ENCODE data around the gene WIF1.

The WIF1 gene, protein sequence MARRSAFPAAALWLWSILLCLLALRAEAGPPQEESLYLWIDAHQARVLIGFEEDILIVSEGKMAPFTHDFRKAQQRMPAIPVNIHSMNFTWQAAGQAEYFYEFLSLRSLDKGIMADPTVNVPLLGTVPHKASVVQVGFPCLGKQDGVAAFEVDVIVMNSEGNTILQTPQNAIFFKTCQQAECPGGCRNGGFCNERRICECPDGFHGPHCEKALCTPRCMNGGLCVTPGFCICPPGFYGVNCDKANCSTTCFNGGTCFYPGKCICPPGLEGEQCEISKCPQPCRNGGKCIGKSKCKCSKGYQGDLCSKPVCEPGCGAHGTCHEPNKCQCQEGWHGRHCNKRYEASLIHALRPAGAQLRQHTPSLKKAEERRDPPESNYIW

DNA sequence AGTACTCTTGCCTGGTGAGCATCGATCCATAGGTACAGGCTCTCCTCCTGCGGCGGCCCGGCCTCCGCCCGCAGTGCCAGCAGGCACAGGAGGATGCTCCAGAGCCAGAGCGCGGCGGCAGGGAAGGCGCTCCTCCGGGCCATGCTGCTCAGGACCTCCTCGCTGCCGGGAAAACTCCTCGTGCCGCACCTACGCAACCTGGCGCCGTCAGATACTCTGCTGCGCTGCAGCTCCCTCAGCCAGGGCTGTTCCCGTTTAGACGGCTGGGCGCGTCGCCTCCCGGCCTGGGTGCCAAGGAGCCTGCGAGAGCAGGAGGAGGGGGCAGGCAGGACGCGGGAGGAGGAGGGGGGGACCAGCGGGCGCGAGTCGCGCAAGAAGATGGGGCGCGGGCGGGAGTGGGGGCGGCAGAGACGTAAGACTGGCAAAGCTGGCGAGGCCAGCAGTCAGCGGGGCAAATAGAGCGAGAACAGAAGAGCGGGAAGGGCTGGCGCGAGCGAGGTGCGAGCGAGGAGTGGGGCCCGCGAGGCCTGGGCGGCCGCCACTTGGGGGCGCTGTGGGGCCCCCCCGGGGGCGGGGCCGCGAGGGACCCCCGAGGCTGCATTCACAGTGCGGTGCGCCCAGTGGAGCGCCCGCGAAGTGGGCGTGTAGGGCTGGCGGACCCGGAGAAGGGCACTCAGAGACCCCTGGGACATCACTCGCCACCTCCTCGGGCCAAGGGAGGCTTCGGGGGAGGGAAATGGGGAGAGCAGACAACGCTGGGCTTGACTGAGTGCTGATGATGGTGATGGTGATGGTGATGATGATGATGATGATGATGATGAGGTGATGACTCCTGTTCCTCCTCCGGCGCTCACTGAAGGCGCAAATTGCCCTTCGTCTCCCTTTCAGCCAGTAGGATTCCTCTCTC, at the start of gene WIF1:
WIF1 (minus strand) TSS at position 257 of the 907 bp plus-strand sequence; CDS start at position 143, 114 bp downstream.
- DNase-seq (ENCODE audit: low read depth) = peak; percentile 35
- H3K4me3 ChIP-seq (ENCODE audit: low read length) = no peak within 1 kb of the TSS
- TF ChIP-seq, protein P1, sequence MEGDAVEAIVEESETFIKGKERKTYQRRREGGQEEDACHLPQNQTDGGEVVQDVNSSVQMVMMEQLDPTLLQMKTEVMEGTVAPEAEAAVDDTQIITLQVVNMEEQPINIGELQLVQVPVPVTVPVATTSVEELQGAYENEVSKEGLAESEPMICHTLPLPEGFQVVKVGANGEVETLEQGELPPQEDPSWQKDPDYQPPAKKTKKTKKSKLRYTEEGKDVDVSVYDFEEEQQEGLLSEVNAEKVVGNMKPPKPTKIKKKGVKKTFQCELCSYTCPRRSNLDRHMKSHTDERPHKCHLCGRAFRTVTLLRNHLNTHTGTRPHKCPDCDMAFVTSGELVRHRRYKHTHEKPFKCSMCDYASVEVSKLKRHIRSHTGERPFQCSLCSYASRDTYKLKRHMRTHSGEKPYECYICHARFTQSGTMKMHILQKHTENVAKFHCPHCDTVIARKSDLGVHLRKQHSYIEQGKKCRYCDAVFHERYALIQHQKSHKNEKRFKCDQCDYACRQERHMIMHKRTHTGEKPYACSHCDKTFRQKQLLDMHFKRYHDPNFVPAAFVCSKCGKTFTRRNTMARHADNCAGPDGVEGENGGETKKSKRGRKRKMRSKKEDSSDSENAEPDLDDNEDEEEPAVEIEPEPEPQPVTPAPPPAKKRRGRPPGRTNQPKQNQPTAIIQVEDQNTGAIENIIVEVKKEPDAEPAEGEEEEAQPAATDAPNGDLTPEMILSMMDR (IDR thresholded peaks at IDR 0.05; ENCODE audit: insufficient read depth, low read depth, low read length, missing control alignments) = no peak

DNA sequence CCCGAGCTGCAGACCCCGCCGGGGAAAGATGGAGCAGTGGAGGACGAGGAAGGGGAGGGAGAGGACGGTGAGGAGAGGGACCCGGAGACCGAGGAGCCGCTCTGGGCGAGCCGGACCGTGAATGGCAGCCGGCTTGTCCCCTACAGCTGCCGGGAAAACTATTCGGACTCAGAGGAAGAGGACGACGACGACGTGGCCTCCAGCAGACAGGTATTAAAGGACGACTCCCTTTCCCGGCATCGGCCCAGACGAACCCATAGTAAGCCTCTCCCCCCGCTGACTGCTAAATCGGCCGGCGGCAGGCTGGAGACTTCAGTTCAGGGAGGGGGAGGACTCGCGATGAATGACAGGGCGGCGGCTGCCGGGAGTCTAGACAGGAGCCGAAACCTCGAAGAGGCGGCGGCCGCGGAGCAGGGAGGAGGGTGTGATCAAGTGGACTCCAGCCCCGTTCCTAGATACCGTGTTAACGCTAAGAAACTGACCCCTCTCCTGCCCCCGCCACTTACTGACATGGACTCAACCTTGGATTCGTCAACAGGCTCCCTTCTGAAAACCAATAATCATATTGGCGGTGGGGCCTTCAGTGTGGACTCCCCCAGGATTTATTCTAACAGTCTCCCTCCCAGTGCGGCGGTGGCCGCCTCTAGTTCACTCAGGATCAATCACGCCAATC, 49.2 kb upstream of the WIF1 start:
- TF ChIP-seq, protein P1 (IDR thresholded peaks at IDR 0.05; ENCODE audit: insufficient read depth, low read depth, low read length, missing control alignments) = no peak

DNA sequence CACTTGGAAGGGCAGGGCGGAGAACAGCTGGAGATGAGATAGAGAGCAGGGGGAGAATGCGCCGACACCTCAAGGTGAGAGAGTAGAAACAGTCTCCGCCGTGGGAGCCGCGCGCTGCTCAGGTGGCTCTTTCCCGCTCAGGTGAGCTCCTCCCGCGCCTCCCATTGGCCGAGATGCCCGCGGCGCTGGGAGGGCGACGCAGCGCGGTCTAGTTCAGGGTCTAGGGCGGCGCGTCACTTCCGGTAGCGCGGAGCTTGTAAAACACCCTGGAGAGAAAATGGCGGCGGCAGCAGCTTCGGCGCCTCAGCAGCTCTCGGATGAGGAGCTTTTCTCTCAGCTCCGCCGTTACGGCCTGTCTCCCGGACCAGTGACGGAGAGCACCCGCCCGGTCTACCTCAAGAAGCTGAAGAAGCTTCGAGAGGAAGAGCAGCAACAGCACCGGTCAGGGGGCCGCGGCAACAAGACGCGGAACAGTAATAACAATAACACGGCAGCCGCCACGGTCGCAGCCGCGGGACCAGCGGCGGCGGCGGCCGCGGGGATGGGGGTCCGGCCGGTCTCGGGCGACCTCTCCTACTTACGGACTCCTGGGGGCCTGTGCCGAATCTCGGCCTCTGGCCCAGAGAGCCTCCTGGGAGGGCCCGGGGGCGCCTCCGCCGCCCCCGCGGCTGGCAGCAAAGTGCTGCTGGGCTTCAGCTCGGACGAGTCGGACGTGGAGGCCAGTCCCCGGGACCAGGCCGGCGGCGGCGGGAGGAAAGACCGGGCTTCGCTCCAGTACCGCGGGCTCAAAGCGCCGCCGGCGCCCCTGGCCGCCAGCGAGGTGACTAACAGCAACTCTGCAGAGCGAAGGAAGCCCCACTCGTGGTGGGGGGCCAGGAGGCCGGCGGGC, 48.5 kb upstream of the WIF1 start, which contains the start of gene LEMD3:
LEMD3 (plus strand) TSS at position 264 of the 889 bp plus-strand sequence; CDS start at position 278, 14 bp downstream.
- TF ChIP-seq, protein P1 (IDR thresholded peaks at IDR 0.05; ENCODE audit: insufficient read depth, low read depth, low read length, missing control alignments) = no peak
- peak; percentile 99 for DNase-seq (ENCODE audit: low read depth)
- peak within 1 kb of the TSS; percentile 89 for H3K4me3 ChIP-seq (ENCODE audit: low read length)

More for the DNA sequence above, 49.2 kb upstream of the WIF1 start:
- H3K4me3 ChIP-seq (ENCODE audit: low read length) = peak overlapping the region; percentile 89
- DNase-seq (ENCODE audit: low read depth) = peak; percentile 88

DNA sequence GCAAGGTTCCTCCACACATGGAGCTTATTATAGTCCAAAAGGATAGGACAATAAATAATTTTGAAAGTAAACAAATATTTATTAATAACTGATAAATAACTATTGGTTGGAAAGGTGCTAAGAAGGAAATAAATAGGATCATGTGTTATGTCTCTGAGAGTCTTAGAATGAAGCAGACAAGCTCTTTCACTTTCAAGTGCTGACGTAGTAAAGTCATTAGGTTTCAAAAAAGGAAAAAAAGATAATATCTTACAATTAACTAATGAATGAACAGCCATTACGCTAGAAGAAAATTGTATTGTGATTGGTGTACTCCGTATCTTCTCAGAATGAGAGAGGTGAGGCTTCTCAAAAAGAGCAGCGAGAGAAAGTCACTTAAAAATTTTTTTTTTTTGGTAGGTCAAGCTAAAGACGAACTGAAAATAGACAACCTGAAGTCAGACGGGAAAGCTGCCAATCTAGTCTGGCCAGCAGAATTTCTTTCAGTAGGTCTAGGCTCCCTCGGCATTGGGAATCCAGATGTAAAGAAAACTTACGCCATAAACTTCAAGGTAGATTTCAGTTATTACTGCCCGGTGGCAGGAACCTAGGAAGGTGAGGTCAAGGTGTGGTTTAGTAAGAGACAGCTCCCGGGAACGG, 47.7 kb upstream of the WIF1 start:
- peak overlapping the region; percentile 89 for H3K4me3 ChIP-seq (ENCODE audit: low read length)
- no peak for DNase-seq (ENCODE audit: low read depth)
- TF ChIP-seq, protein P1 (IDR thresholded peaks at IDR 0.05; ENCODE audit: insufficient read depth, low read depth, low read length, missing control alignments) = no peak

DNA sequence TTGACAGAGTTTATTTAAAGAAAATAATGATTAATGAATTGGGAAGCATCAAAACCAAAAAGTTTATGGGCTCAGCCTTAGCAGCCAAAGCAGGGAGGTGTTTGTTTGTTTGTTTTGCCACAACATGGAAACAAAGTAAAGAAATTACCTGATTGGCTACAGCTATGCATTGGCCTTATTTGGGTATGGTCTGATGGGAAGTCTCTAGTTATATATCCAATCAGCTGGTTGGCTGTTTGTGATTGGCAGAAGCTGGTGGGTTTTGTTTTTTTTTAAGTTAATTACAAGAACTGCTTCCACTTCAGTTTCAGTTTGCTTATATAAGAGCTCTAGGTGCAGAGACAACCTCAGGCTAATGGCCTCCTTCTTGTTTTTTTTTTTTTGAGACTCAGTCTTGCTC, 43.7 kb upstream of the WIF1 start:
- no peak overlapping the region for H3K4me3 ChIP-seq (ENCODE audit: low read length)
- DNase-seq (ENCODE audit: low read depth) = no peak
- TF ChIP-seq, protein P1 (IDR thresholded peaks at IDR 0.05; ENCODE audit: insufficient read depth, low read depth, low read length, missing control alignments) = no peak
